GF-D8 (cell line): ENCODE measurements around the gene KRT24.

Source experiments
- DNase-seq: peaks from one replicate; lab custom pipeline; 2025; lab: John Stamatoyannopoulos, UW

The KRT24 gene

DNA sequence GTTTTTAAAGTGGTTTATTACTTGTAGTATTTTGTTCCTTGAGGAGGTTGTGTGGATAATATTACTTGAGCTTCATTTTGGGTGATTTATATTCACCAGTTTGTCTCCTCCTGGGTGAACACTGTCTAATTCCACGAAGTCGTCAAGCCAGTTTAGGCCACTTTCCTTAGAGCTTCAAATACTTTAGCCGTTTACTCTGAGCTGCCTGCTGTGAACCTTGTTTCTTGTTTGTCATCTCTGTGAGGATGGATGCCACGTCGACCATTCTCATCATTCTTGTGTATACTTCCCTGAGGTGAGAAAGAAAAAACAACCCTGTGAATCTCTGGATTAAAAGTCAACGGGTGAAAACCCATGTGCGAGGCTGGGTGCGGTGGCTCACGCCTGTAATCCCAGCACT, 9.0 kb downstream of the KRT24 start:
- no peak for DNase-seq

DNA sequence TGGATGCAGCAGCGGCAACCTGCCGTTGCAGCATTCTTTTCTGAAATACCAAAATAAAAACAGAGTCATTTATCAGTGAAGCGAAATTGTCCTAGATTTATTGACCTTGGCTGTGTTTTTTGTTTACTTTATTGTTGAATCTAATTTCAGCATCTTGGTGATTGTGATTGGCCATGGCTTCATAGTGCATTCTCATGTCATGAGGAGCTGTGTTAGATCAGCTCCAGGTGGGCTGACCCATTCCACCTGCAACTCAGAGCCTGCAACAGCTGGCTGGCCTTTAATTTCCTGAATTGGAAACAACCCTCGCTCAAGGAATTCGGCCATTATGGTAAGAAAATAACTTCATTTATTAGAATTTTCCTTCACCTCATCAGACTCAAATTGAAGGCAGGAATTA, 16.4 kb downstream of the KRT24 start:
- no peak for DNase-seq

DNA sequence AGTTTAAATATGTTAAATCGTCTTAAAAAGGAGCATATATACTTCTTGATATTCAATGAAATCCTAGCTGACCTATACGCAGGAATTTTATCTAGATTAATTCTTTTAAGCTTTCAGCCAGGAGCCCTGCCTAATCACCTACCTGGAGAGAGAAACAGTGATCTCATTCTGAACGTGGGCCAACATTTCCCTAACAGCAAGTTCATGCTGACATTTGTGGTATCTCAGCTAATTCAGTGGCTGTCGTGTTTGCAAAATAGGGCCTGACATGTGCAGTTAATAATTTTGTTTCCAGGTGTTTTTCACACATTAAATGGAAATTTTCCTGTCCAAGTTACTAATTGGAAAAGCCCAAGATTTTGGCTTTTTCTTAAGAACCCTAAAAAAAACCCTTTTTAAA, 17.4 kb downstream of the KRT24 start:
- DNase-seq: no peak

DNA sequence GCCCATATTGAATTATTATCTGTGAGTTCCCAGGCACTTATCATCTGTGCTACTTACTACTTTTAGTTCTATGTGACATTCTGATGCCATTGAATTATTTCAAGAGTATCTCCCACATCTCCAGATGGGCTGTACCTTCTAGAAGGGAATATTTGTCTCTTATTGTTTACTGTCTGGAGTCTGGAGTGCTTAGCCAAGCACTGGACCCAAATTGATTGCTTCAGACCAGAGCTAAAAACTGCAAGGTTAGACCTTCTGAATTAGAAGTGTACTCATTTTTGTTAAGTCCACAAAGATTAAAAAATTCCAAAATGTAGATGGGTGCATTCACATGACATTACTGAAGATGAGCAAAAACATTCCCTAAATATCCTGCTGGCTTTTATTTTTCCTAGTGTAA, 22.6 kb downstream of the KRT24 start:
- DNase-seq: no peak

DNA sequence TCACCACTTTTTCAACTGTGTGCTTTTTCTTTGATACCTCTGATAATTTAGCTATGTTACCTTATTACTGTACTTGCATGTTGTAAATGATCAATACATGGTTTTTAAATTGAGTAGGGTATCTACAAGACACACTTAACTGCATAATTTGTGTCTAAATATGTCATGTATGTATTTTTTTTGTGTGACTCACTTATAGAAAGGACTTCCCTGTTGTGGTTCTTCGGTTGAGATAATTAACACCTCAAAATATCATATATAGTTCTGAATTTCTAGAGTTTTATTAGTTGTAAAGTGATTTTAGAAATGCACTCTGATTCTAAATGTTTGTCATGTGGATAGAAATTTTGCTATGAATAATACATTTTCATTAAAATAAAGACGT, 24.0 kb downstream of the KRT24 start:
- no peak for DNase-seq

DNA sequence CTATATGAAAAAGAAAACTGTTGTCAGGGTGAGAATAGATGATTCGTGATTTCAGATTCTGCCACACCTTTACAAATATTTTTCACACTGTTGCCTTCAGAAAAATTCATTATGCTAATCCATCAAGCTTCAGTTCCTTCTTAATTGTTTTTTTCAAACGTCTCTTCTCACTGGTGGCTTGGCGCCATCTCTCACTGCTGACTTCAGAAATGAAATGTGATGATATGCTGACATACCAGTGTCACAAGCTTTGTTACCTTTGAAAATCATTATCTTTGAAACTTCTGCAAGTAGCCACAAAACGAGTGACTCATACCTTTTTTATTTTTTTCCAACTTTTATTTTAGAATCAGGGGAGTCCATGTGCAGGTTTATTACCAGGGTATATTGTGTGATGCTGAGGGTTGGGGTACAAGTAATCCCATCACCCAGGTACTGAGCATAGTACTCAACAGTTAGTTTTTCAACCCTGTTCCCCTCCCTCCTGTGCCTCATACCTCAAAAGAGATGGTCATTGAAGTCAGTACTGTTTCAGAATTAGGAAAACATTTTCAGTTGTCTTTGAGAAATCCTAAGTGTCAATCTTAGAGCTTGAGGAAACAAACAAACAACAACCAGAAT, 24.5 kb downstream of the KRT24 start:
- DNase-seq: no peak

DNA sequence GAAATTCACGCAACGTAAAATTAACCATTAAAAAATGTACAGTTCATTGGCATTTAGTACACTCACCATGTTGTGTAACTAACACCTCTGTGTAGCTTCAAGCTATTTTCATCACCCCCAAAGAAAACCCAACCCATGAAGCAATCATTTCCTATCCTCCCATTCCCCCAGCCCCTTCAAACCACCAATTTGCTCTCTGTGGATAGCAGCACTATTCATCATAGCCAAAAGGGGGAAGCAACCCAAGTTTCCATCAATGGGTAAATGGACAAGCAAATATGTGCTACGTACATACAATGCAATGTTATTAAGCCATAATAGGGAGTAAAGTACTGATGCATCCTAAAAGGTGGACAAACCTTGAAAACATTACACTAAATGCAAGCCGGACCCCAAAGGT, 27.6 kb downstream of the KRT24 start:
- DNase-seq: no peak

DNA sequence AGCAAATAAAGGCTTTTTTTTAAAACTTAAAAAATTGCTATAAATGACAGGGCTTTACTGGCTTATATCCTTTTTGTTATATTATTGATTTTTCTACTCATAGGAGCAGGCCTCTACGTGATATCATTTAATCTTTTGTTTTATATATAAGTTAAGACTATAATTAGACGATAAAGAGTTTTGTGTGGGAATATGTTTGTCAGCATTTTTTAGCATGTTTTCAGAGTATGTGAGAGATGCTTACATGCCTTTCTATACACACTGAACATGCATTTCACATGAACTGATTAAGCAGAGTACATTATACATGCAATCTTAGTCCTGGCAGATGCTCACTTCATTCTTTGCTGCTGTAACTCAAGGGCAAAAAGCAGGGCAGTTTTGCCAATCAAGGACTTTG, 30.9 kb downstream of the KRT24 start:
- DNase-seq: no peak

DNA sequence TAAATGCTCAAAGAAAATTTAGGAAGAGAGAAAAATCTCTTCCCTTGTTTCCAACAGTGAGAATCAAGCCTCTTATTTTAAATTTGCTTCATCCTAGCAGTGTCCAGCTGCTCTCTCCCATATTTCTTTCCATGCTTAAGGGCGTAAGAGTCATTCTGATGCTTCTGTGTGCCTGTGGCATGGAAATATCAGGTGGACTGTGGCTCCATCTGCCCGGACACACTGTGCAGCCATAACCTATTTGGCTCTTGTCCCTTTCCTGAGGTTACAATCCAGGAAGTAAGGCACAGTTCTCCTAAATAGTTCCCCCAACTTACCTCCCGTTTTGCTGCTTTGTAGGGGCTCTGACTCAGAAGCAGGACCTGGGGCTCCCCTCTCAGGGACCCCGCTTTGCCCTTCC, 32.3 kb downstream of the KRT24 start:
- no peak for DNase-seq

DNA sequence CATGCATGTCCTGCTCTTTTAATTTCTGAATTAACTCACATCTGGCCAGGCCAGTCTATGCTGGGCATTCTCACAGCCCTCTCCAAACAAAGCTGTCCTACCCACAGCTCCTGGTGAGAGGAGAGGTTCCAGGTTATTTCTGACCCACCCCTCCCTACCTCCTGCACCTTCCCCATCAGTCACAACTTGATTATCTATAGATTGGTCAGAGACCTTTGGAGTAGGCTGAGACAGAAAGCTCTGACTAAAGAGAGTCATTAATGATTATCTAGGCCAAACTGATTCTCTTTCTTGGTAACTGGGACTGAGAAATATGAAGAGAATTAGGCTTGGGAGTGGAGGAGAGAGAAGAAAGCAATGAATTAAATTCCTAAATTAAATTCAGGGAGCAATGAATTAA, 37.2 kb downstream of the KRT24 start:
- DNase-seq: no peak

DNA sequence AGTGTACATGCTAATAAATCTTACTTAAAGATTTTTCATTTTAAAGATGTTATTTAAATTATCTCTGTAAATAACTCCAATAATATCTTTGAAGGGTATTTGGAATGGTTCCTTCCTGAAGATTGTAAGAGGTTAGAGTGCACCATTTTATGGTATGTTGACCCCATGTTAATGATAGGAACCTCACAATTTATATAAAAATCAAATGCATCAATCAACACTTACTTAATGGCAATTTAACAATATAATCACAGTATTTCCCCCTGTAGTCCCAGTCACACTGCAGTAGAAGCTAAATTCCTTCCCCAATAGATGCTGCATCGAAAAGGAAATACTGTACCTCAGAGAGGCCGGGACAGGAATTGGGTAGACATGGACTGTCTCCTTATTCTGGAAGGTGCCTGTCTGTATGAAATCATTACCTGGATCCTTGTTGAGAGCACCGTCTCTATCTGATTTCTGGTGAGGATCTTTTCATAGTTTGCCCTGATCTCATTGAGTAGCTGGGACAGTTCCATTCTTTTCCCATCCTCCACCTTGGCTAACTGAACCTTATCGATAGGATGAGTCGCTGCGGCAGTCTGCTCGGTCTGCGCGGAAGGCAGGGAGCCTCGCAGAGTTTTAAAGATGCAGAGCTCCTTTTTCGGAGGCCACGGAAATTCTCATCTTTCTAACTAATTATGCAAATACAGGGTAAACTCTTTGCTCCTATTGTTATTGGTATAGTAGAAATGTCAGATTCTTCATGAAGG, 38.8 kb downstream of the KRT24 start, which contains the start of gene KRT222:
TSS of gene KRT222 (minus strand) at position 596 of the 752 bp plus-strand sequence. CDS start at position 518, 78 bp downstream.
- DNase-seq: no peak

DNA sequence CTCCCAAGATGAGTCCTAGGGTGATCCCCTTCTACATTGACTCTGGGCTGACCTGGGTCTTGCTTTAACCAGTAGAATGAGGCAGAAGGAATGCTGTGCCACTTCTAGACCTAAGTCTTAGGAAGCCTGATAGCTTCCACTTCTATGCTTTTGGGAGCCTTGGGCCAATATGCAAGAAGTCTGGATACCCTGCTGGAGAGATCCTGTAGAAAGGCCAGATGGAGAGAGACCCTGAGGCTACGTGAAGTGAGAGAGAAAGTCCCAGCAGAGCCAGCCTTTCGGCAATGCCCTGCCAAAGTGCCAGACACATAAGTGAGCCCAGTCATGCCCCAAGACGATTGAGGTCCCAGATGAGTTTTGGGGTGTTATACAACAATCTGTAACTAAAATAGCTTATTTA, 40.3 kb downstream of the KRT24 start:
- DNase-seq: no peak

DNA sequence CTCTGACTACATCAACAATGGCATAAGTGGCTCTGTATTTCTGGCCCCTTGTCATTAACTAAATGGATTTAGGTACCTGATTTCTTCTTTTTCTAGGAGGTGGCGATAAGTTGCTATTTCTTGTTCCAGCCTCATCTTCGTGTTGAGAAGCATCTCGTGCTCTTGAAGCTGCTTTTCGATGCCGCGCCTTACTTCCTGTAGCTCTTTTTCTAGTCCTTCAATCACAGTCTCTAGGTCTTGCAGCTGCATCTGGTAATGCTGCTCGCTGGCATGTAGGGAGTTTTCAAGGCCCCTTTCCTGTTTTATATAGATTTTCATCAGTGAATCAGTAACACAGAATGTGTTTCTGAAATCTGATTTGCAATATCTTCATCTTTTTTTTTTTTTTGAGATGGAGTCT, 43.6 kb downstream of the KRT24 start:
- DNase-seq: no peak

DNA sequence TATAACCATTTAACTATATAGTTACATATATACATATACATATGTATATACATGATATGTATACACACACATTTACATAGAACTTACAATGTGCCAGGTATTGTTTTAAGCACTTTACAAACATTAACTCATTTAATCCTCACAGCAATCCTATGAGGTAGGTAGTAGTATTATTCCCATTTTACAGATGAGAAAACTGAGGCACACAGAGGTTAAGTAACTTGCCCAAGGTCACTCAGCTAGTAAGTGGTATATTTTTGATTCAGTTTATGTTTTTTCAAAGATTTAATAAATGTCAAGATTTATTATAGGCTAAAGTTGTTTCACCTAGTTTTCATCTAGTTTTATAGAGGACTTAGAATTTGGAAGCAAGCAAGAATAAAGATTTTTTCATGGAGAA, 45.2 kb downstream of the KRT24 start:
- DNase-seq: no peak

DNA sequence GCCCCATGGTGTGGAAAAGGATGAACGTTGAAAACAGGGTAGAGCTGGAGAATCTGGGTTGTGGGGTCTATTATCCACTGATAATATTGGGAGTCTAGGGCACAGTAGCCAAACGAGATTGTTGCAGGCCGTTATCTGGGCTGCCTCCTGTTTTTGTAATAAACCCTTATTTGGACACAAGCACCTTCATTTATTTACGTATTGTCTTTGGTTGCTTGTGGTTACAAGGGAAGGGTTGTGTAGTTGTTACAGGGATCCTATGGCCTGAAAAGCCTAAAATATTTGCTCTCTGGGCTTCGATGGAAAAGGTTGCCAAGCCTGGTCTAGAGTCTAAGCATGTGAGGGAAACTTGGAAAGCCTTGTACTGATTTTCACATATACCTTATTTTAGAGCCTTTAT, 51.6 kb downstream of the KRT24 start:
- DNase-seq: no peak

DNA sequence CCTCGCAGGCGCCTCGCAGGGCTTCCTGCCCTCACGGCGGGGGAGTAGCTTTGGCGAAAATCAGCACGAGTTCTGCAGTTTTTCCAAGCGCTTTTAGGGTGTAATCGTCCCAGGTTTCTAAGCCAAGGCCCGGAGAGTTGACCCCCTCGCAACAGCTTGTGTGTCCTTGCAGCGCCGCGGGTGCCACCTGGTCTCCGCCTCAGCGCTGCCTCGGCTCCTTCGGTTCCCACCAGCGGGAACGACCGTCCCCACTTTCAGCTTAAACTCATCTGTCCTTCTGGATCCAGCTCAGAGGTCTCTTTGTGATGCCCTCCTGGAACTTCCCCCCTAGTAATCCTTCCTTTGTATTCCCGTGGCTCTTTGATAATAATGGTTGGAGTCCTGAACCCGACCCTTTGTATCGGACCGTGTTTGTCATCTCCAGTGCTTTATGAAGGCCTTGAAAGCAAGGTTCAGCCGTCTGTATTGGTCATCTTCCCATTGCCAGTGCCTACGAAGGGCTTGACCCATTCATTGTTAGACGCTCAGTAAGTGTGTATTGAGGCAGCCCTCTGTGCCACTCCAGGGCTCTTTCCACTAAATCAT, 55.1 kb downstream of the KRT24 start:
- no peak for DNase-seq
